Body of pancreas (tissue), 4 donors: ENCODE data around the gene TAGLN2.

Experiments
- CTCF ChIP-seq, 7 experiments: fragments of 450-650 bp in 4 of 7; fragments of 200-600 bp in 3 of 7; sonication (generic) in 3 of 7; IDR thresholded peaks; one replicate each; pipeline ENCODE4 v1.5.1; 2016 to 2019; ENCODE audit warnings: antibody characterized with exemption in 7 of 7
- POLR2A ChIP-seq, 3 donors: fragments of 450-650 bp; IDR thresholded peaks; one replicate each; pipeline ENCODE4 v1.6.1; 2016; ENCODE audit warnings: antibody characterized with exemption in 3 of 3, mild to moderate bottlenecking in 2 of 3

DNA sequence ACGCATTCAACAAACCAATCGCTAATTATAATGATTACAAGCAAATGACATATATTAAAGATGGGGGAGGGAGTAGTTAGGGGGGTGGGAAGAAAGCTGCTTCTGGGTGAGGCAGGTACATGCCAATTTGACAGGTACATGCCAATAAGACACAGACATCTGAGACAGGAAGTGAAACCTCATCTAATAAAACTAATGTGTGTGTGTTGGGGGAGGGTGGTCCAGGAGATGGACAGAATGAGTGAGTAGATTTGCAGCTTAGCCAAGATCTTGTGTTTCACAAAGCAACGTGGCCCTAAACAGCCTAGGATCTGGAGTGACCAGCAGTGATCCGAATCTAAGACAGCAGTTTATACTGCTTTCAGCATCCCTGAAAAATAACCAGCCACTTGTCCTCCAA lies 36.1 kb downstream of the TAGLN2 start:
- TF ChIP-seq CTCF (IDR thresholded peaks at IDR 0.05) (no peak), POLR2A (IDR thresholded peaks at IDR 0.05) (no peak)
